Thoracic aorta endothelial cell (primary cell): ENCODE measurements around the gene ZNF493. TPM values are rescaled to one million over a fixed set of nuclear protein-coding genes. Genes with fewer than 3 reads are reported as not detected.

Experiments used
- total RNA-seq: library from RNA; depleted of rRNA; stranded (reverse); fragments of >200 nt; gene quantifications from 2 replicates; pipeline ENCODE4 v1.2.3, GENCODE V29; 2012

ZNF493 gene
- total RNA-seq: 10.6 and 12.6 TPM in 2 replicates

DNA sequence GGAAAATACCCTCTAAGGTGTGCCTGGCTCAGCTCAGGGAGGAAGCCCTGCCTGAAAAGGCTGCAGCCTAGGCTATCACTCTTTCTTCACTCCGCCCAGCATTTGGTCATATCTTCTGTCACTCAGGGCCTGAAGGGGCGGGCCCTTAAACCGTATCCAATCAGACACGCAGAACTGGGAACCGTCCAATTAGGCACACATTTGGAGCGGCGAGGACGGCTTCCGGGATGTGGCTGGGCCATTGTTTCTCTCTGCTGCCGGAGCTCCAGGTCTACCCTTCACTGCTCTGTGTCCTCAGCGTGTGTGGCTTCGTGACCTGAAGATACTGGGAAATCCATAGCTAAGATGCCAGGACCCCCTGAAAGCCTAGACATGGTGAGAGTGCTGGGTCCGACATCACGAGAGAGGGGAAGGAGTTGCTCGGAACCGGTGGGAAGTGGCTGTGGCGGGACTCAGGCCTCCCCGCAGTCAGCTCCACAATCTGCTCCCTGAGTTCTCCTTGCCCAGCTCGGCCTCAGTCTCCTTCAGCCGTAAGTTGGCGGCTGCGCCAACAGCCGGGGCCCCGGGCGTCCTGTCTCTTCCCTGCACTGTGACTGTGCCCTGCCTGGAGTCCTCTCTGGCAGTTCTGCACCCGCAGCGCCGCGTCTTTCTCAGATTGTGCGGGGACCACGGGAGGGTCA is at the start of gene ZNF493:
Gene ZNF493, plus strand, starts transcription at position 241 of the 680 bp plus-strand sequence. Its CDS starts 105 bp downstream, at position 346.

DNA sequence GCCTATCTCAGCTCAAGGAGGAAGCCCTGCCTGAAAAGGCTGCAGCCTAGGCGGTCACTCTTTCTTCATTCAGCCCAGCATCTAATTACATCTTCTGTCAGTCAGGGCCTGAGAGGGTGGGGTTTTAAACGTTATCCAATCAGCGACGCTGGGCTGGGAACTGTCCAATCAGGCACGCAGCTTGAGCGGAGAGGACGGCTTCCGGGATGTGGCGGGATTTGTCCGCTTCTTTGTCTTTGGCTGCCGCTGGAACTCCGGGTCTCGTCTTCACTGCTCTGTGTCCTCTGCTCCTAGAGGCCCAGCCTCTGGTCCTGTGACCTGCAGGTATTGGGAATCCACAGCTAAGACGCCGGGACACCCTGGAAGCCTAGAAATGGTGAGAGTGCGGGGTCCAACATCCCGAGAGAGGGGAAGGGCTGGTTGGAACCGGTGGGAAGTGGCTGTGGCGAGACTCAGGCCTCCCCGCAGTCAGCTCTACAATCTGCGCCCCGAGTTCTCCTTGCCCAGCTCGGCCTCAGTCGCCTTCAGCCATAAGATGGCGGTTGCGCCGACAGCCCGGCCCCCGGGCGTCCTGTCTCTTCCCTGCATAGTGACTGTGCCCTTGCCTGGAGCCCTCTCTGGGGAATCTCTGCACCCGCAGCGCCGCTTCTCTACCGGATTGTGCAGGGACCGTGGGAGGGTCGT is 38.0 kb upstream of the ZNF493 start, which contains the start of gene ZNF738:
Gene ZNF738, plus strand, starts transcription at position 233 of the 684 bp plus-strand sequence. Its CDS starts 141 bp downstream, at position 374.

Other genes with a start within 250 kb of the ZNF493 start
- 10.4 and 15.4 TPM in 2 replicates for gene ZNF708, start 67.7 kb upstream of the ZNF493 start, total RNA-seq
- 11.3 and 12.1 TPM in 2 replicates for gene ZNF738, start 38.1 kb upstream of the ZNF493 start, total RNA-seq
- gene ZNF429, start 108.5 kb downstream of the ZNF493 start, total RNA-seq: 1.7 and 4.8 TPM in 2 replicates